Measurements from ENCODE around the gene REG3A. TPM values are rescaled to one million over a fixed set of nuclear protein-coding genes. Genes with fewer than 3 reads are reported as not detected.

Gene REG3A
- total RNA-seq, 1 experiment from 2014 or later = not detected

DNA sequence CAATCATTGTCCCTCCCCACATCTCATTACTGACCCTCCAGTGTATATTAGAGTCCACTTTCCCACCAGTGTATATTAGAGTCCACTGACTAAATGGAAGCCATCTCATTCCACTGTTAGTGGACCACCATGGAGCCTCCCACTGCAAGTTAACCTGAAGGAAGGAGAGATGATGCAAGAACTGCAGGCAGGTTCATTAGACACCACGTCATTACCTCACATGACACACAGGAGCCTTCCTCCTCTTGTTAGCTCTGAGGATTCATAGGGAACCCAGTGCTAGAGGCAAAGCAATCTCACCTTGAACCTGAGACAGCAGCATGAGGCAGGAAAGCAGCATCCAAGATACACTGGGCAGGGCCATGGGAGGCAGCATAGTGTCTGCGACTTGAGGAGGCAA, 523 bp downstream of the REG3A start (continued):
- TF ChIP-seq, protein P1, sequence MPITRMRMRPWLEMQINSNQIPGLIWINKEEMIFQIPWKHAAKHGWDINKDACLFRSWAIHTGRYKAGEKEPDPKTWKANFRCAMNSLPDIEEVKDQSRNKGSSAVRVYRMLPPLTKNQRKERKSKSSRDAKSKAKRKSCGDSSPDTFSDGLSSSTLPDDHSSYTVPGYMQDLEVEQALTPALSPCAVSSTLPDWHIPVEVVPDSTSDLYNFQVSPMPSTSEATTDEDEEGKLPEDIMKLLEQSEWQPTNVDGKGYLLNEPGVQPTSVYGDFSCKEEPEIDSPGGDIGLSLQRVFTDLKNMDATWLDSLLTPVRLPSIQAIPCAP (CRISPR knock-in tag; IDR thresholded peaks at IDR 0.05) = no peak
- TF ChIP-seq NFE2L1 (CRISPR knock-in tag; IDR thresholded peaks at IDR 0.05) (no peak), ZNF317 (CRISPR knock-in tag; IDR thresholded peaks at IDR 0.05; ENCODE audit: borderline replicate concordance, low read depth) (no peak), EMX1 (CRISPR knock-in tag; IDR thresholded peaks at IDR 0.05) (no peak), ZBTB21 (CRISPR knock-in tag; IDR thresholded peaks at IDR 0.05; ENCODE audit: borderline replicate concordance) (no peak)
- TF ChIP-seq, protein P2, sequence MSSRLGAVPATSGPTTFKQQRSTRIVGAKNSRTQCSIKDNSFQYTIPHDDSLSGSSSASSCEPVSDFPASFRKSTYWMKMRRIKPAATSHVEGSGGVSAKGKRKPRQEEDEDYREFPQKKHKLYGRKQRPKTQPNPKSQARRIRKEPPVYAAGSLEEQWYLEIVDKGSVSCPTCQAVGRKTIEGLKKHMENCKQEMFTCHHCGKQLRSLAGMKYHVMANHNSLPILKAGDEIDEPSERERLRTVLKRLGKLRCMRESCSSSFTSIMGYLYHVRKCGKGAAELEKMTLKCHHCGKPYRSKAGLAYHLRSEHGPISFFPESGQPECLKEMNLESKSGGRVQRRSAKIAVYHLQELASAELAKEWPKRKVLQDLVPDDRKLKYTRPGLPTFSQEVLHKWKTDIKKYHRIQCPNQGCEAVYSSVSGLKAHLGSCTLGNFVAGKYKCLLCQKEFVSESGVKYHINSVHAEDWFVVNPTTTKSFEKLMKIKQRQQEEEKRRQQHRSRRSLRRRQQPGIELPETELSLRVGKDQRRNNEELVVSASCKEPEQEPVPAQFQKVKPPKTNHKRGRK (CRISPR knock-in tag; IDR thresholded peaks at IDR 0.05; ENCODE audit: borderline replicate concordance) = no peak
- TF ChIP-seq, protein P3, sequence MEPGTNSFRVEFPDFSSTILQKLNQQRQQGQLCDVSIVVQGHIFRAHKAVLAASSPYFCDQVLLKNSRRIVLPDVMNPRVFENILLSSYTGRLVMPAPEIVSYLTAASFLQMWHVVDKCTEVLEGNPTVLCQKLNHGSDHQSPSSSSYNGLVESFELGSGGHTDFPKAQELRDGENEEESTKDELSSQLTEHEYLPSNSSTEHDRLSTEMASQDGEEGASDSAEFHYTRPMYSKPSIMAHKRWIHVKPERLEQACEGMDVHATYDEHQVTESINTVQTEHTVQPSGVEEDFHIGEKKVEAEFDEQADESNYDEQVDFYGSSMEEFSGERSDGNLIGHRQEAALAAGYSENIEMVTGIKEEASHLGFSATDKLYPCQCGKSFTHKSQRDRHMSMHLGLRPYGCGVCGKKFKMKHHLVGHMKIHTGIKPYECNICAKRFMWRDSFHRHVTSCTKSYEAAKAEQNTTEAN (CRISPR knock-in tag; IDR thresholded peaks at IDR 0.05) = no peak
- TF ChIP-seq, protein P4, sequence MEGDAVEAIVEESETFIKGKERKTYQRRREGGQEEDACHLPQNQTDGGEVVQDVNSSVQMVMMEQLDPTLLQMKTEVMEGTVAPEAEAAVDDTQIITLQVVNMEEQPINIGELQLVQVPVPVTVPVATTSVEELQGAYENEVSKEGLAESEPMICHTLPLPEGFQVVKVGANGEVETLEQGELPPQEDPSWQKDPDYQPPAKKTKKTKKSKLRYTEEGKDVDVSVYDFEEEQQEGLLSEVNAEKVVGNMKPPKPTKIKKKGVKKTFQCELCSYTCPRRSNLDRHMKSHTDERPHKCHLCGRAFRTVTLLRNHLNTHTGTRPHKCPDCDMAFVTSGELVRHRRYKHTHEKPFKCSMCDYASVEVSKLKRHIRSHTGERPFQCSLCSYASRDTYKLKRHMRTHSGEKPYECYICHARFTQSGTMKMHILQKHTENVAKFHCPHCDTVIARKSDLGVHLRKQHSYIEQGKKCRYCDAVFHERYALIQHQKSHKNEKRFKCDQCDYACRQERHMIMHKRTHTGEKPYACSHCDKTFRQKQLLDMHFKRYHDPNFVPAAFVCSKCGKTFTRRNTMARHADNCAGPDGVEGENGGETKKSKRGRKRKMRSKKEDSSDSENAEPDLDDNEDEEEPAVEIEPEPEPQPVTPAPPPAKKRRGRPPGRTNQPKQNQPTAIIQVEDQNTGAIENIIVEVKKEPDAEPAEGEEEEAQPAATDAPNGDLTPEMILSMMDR (IDR thresholded peaks at IDR 0.05) = no peak
- TF ChIP-seq, protein P5, sequence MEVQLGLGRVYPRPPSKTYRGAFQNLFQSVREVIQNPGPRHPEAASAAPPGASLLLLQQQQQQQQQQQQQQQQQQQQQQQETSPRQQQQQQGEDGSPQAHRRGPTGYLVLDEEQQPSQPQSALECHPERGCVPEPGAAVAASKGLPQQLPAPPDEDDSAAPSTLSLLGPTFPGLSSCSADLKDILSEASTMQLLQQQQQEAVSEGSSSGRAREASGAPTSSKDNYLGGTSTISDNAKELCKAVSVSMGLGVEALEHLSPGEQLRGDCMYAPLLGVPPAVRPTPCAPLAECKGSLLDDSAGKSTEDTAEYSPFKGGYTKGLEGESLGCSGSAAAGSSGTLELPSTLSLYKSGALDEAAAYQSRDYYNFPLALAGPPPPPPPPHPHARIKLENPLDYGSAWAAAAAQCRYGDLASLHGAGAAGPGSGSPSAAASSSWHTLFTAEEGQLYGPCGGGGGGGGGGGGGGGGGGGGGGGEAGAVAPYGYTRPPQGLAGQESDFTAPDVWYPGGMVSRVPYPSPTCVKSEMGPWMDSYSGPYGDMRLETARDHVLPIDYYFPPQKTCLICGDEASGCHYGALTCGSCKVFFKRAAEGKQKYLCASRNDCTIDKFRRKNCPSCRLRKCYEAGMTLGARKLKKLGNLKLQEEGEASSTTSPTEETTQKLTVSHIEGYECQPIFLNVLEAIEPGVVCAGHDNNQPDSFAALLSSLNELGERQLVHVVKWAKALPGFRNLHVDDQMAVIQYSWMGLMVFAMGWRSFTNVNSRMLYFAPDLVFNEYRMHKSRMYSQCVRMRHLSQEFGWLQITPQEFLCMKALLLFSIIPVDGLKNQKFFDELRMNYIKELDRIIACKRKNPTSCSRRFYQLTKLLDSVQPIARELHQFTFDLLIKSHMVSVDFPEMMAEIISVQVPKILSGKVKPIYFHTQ (CRISPR knock-in tag; IDR thresholded peaks at IDR 0.05) = no peak
- TF ChIP-seq, protein P6, sequence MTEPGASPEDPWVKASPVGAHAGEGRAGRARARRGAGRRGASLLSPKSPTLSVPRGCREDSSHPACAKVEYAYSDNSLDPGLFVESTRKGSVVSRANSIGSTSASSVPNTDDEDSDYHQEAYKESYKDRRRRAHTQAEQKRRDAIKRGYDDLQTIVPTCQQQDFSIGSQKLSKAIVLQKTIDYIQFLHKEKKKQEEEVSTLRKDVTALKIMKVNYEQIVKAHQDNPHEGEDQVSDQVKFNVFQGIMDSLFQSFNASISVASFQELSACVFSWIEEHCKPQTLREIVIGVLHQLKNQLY (CRISPR knock-in tag; IDR thresholded peaks at IDR 0.05) = no peak

DNA sequence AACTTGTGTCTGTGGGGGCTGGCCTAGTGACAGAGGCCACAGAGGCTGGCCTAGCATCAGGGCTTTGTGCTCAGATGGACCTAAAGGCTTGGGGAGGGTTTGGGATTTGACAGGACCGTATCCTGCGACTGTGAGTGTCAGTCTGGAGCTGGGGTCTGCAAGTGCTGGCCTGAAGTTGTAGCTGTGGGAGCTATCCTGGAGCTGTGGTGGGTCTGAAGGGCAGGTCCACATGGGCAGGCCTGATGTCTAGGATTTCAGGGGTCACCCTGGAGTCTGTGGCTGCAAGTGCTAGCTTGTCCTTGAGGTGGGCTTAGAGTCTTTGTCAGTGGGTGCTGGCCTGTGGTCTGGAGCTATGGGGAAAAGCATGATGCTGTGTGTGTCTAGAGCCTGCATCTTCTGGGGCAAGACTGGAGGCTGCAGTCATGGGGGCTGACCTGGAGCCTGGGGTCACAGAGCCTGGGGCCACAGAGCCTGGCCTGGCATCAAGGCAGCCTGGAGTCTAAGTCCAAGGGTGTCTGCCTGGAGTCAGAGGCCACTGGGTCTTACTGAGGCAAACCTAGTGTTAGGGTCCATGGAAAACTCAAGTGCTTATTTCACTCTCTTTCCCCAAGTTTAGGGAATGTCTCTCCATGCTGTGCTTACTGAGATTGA, 3.6 kb downstream of the REG3A start:
- H3K36me3 Mint-ChIP-seq = no peaks in the 10 kb centered on the region
- CTCF ChIA-PET = no interaction called here
- no peaks in the 10 kb centered on the region for H3K4me1 Mint-ChIP-seq
- TF ChIP-seq FOXP1 (CRISPR knock-in tag; IDR thresholded peaks at IDR 0.05; ENCODE audit: borderline replicate concordance) = no peak
- TF ChIP-seq NR2C2 (CRISPR knock-in tag; IDR thresholded peaks at IDR 0.05) = no peak
- TF ChIP-seq ESRRA (CRISPR knock-in tag; IDR thresholded peaks at IDR 0.05; ENCODE audit: borderline replicate concordance) = no peak
- no peak for TF ChIP-seq KAT7 (CRISPR knock-in tag; IDR thresholded peaks at IDR 0.05; ENCODE audit: borderline replicate concordance)
- TF ChIP-seq, protein P7, sequence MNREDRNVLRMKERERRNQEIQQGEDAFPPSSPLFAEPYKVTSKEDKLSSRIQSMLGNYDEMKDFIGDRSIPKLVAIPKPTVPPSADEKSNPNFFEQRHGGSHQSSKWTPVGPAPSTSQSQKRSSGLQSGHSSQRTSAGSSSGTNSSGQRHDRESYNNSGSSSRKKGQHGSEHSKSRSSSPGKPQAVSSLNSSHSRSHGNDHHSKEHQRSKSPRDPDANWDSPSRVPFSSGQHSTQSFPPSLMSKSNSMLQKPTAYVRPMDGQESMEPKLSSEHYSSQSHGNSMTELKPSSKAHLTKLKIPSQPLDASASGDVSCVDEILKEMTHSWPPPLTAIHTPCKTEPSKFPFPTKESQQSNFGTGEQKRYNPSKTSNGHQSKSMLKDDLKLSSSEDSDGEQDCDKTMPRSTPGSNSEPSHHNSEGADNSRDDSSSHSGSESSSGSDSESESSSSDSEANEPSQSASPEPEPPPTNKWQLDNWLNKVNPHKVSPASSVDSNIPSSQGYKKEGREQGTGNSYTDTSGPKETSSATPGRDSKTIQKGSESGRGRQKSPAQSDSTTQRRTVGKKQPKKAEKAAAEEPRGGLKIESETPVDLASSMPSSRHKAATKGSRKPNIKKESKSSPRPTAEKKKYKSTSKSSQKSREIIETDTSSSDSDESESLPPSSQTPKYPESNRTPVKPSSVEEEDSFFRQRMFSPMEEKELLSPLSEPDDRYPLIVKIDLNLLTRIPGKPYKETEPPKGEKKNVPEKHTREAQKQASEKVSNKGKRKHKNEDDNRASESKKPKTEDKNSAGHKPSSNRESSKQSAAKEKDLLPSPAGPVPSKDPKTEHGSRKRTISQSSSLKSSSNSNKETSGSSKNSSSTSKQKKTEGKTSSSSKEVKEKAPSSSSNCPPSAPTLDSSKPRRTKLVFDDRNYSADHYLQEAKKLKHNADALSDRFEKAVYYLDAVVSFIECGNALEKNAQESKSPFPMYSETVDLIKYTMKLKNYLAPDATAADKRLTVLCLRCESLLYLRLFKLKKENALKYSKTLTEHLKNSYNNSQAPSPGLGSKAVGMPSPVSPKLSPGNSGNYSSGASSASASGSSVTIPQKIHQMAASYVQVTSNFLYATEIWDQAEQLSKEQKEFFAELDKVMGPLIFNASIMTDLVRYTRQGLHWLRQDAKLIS (CRISPR knock-in tag; IDR thresholded peaks at IDR 0.05; ENCODE audit: borderline replicate concordance) = no peak
- TF ChIP-seq ZNF317 (CRISPR knock-in tag; IDR thresholded peaks at IDR 0.05; ENCODE audit: borderline replicate concordance, low read depth) = no peak
- TF ChIP-seq, protein P8, sequence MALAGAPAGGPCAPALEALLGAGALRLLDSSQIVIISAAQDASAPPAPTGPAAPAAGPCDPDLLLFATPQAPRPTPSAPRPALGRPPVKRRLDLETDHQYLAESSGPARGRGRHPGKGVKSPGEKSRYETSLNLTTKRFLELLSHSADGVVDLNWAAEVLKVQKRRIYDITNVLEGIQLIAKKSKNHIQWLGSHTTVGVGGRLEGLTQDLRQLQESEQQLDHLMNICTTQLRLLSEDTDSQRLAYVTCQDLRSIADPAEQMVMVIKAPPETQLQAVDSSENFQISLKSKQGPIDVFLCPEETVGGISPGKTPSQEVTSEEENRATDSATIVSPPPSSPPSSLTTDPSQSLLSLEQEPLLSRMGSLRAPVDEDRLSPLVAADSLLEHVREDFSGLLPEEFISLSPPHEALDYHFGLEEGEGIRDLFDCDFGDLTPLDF (CRISPR knock-in tag; IDR thresholded peaks at IDR 0.05) = no peak
- TF ChIP-seq ZNF138 (CRISPR knock-in tag; conservative IDR thresholded peaks at IDR 0.05) = no peak
- ATAC-seq (no peak), DNase-seq (ENCODE audit: low spot score) (no peak)
- no peak overlapping the region for H3K27ac Mint-ChIP-seq
- H3K27me3 Mint-ChIP-seq (ENCODE audit: low read depth) = no peaks in the 10 kb centered on the region; the same call in 1 of the 2 replicates
- peaks cover 11% of the 10 kb centered on the region for H3K9me3 Mint-ChIP-seq
- POLR2A ChIA-PET = no interaction called here
- no peak overlapping the region for H3K4me3 Mint-ChIP-seq
